Measurements from ENCODE around the gene RPL41. TPM values are rescaled to one million over a fixed set of nuclear protein-coding genes. Genes with fewer than 3 reads are reported as not detected.
A peak's percentile ranks its signal among the peaks of the same experiment; 100 is the strongest.

Gene RPL41
- total and polyA plus RNA-seq, 4 donors = 979 to 2,155 (median 1,482) TPM

- TF ChIP-seq NR2F2 (IDR thresholded peaks at IDR 0.05) = no peak
- peak; percentile 34 for TF ChIP-seq SP1 (IDR thresholded peaks at IDR 0.05)
- peak; percentile 54 for TF ChIP-seq TAF1 (conservative IDR thresholded peaks at IDR 0.05)
These were observed 37.3 kb upstream of the RPL41 start (continued) for GRCh38 chr12:56078931-56079722.

GRCh38 chr12:56079723-56080555 lies 36.5 kb upstream of the RPL41 start, which contains the start of gene ERBB3:
Gene ERBB3 (plus strand): TSS chr12:56080165. CDS start chr12:56080301, 136 bp downstream.
- WGBS = under 1% methylated on average over 59 of the region's 59 CpGs

More at GRCh38 chr12:56079723-56080555, 36.5 kb upstream of the RPL41 start, which contains the start of gene ERBB3:
- H3K27me3 ChIP-seq (ENCODE audit: control insufficient read depth in 4 of 4, insufficient read depth in 4 of 4, low read length in 3 of 4) = no peaks in the 10 kb centered on the region
- peak; percentile 73 for DNase-seq (ENCODE audit: low spot score)
- peak within 1 kb of the TSS; percentile 93 to 99 for H3K27ac ChIP-seq (ENCODE audit: low read depth in 1 of 2, low read length in 2 of 2)
- H3K4me3 ChIP-seq (ENCODE audit: low read depth in 1 of 3, low read length in 3 of 3) = peak within 1 kb of the TSS; percentile 59 to 88 (median 84)
- TF ChIP-seq YY1 (IDR thresholded peaks at IDR 0.05) (peak; percentile 33), FOXA1 (IDR thresholded peaks at IDR 0.05) (no peak), RAD21 (IDR thresholded peaks at IDR 0.05) (no peak), HNF4G (IDR thresholded peaks at IDR 0.05) (no peak), SP1 (IDR thresholded peaks at IDR 0.05) (peak; percentile 41), FOXA2 (IDR thresholded peaks at IDR 0.05) (no peak), GABPA (IDR thresholded peaks at IDR 0.05 in 1 of 2, conservative IDR thresholded peaks at IDR 0.05 in 1 of 2) (no peak), CTCF (IDR thresholded peaks at IDR 0.05; ENCODE audit: low read depth, low read length, missing input control) (peak; percentile 35), JUND (IDR thresholded peaks at IDR 0.05) (peak; percentile 91 to 92), MAX (IDR thresholded peaks at IDR 0.05) (no peak), TAF1 (conservative IDR thresholded peaks at IDR 0.05) (peak; percentile 60), NR2F2 (IDR thresholded peaks at IDR 0.05) (no peak), ZBTB33 (IDR thresholded peaks at IDR 0.05) (no peak), RXRA (IDR thresholded peaks at IDR 0.05) (peak in 1 of 2 donors; percentile 32), ATF3 (IDR thresholded peaks at IDR 0.05) (peak; percentile 53), REST (IDR thresholded peaks at IDR 0.05) (no peak), HNF4A (conservative IDR thresholded peaks at IDR 0.05) (peak; percentile 34 to 54), EGR1 (IDR thresholded peaks at IDR 0.05; ENCODE audit: low read depth in 2 of 2) (no peak)
- H3K4me1 ChIP-seq (ENCODE audit: control insufficient read depth in 4 of 4, insufficient read depth in 4 of 4, low read length in 3 of 4) = peaks cover 7 to 31% (median 25%) of the 10 kb centered on the region in 4 donors
- peaks cover under 1 to 6% (median 3%) of the 10 kb centered on the region in 4 donors for H3K36me3 ChIP-seq (ENCODE audit: control insufficient read depth in 4 of 4, insufficient read depth in 3 of 4, low read depth in 1 of 4, low read length in 3 of 4)
- H3K9ac ChIP-seq (ENCODE audit: low read depth in 1 of 2, low read length in 2 of 2) = peak within 1 kb of the TSS; percentile 92
- no peaks in the 10 kb centered on the region for H3K9me3 ChIP-seq (ENCODE audit: control insufficient read depth in 4 of 4, low read length in 3 of 4)

Data from liver (tissue), 9 donors.